ENCODE data around the gene POLR3E. TPM values are rescaled to one million over a fixed set of nuclear protein-coding genes. Genes with fewer than 3 reads are reported as not detected.

POLR3E gene
- total RNA-seq, 1 donor from 2014 or later = 56.6 TPM

GRCh38 chr16:22267764-22268163, 29.4 kb upstream of the POLR3E start:
- Mint-ChIP-seq H3K27me3 (no peaks in the 10 kb centered on the region), H3K36me3 (peaks cover 12% of the 10 kb centered on the region), H3K27ac (no peak overlapping the region), H3K4me1 (ENCODE audit: unreplicated experiment) (no peaks in the 10 kb centered on the region), H3K9me3 (no peaks in the 10 kb centered on the region), H3K4me3 (no peak overlapping the region)
- DNase-seq (ENCODE audit: extremely low spot score, unreplicated experiment) = no peak
- no peak for TF ChIP-seq CTCF (conservative IDR thresholded peaks at IDR 0.05)

- H3K27me3 Mint-ChIP-seq = no peaks in the 10 kb centered on the region
- no peak overlapping the region for H3K27ac Mint-ChIP-seq
- no peak for DNase-seq (ENCODE audit: extremely low spot score, unreplicated experiment)
- no peak overlapping the region for H3K4me3 Mint-ChIP-seq
- no peak for TF ChIP-seq CTCF (conservative IDR thresholded peaks at IDR 0.05)
- H3K4me1 Mint-ChIP-seq (ENCODE audit: unreplicated experiment) = no peaks in the 10 kb centered on the region
- peaks cover 12% of the 10 kb centered on the region for H3K36me3 Mint-ChIP-seq
- no peaks in the 10 kb centered on the region for H3K9me3 Mint-ChIP-seq
Measured at GRCh38 chr16:22270525-22270924, 26.7 kb upstream of the POLR3E start.

GRCh38 chr16:22272870-22273650, 24.1 kb upstream of the POLR3E start:
- Mint-ChIP-seq H3K27me3 (no peaks in the 10 kb centered on the region), H3K36me3 (peaks cover 12% of the 10 kb centered on the region), H3K9me3 (no peaks in the 10 kb centered on the region), H3K4me3 (no peak overlapping the region), H3K4me1 (ENCODE audit: unreplicated experiment) (no peaks in the 10 kb centered on the region), H3K27ac (no peak overlapping the region)
- no peak for DNase-seq (ENCODE audit: extremely low spot score, unreplicated experiment)
- TF ChIP-seq CTCF (conservative IDR thresholded peaks at IDR 0.05) = no peak

- Mint-ChIP-seq H3K27ac (no peak overlapping the region), H3K27me3 (no peaks in the 10 kb centered on the region), H3K4me3 (no peak overlapping the region), H3K36me3 (peaks cover 12% of the 10 kb centered on the region), H3K4me1 (ENCODE audit: unreplicated experiment) (no peaks in the 10 kb centered on the region), H3K9me3 (no peaks in the 10 kb centered on the region)
- no peak for DNase-seq (ENCODE audit: extremely low spot score, unreplicated experiment)
- no peak for TF ChIP-seq CTCF (conservative IDR thresholded peaks at IDR 0.05)
Measured at GRCh38 chr16:22274916-22275315, 22.3 kb upstream of the POLR3E start.

GRCh38 chr16:22278441-22279230, 18.6 kb upstream of the POLR3E start:
- Mint-ChIP-seq H3K27me3 (no peaks in the 10 kb centered on the region), H3K9me3 (no peaks in the 10 kb centered on the region), H3K4me3 (no peak overlapping the region), H3K36me3 (peaks cover 17% of the 10 kb centered on the region), H3K4me1 (ENCODE audit: unreplicated experiment) (peaks cover 3% of the 10 kb centered on the region), H3K27ac (no peak overlapping the region)
- no peak for TF ChIP-seq CTCF (conservative IDR thresholded peaks at IDR 0.05)
- no peak for DNase-seq (ENCODE audit: extremely low spot score, unreplicated experiment)
